ENCODE results near the gene HDAC4.

DNA sequence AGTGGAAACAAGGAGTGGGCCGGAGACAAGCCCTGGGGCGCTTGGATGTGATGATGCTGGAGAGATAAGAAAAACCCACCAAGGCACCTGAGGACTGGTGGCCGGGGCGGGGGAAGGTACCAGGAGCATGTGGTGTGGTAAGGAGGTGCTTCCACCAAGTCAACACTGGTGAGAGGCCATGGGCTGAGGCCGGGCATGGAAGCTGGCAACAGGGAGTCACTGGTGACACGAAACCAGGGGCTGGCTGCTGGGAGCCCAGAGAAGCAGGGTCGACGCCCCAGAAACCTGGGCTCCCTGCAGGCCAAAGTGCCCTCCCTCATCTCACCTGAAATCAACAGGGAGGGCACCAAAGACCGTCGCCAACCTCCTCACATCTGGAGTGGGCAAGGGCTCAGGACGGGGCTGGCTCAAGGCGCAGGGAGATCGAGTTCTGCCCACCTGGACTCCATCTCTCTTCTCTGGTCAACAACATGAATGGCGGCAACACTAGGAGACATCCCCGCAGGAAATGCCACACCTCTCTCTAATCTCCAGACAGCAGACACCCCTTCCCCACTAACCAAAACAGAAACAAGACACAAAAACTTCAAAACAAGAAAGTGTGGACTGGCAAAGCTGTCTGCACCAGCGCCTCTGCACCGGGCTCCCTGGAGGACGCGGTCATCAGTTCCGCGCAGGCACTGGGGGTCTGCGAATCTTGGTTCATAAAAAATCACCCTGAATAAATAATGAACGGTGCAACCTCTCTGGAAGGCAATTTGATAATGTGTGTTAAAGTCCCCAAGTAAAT, 185.5 kb downstream of the HDAC4 start:
- TF ChIP-seq MZF1 (tag by site-specific recombination; IDR thresholded peaks at IDR 0.05; ENCODE audit: borderline replicate concordance): no peak
- no peak for TF ChIP-seq ZNF155 (tag by site-specific recombination; IDR thresholded peaks at IDR 0.05)
- no peak for TF ChIP-seq ZNF311 (tag by site-specific recombination; IDR thresholded peaks at IDR 0.05; ENCODE audit: borderline replicate concordance)
- no peak for TF ChIP-seq ZNF274 (IDR thresholded peaks at IDR 0.05; ENCODE audit: low read length)
- no peak for TF ChIP-seq ZNF274 (tag by site-specific recombination; IDR thresholded peaks at IDR 0.05; ENCODE audit: borderline replicate concordance)
- TF ChIP-seq ZNF629 (tag by site-specific recombination; IDR thresholded peaks at IDR 0.05): no peak
- TF ChIP-seq, protein P1, sequence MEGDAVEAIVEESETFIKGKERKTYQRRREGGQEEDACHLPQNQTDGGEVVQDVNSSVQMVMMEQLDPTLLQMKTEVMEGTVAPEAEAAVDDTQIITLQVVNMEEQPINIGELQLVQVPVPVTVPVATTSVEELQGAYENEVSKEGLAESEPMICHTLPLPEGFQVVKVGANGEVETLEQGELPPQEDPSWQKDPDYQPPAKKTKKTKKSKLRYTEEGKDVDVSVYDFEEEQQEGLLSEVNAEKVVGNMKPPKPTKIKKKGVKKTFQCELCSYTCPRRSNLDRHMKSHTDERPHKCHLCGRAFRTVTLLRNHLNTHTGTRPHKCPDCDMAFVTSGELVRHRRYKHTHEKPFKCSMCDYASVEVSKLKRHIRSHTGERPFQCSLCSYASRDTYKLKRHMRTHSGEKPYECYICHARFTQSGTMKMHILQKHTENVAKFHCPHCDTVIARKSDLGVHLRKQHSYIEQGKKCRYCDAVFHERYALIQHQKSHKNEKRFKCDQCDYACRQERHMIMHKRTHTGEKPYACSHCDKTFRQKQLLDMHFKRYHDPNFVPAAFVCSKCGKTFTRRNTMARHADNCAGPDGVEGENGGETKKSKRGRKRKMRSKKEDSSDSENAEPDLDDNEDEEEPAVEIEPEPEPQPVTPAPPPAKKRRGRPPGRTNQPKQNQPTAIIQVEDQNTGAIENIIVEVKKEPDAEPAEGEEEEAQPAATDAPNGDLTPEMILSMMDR (tag by site-specific recombination; IDR thresholded peaks at IDR 0.05): no peak
- no peak for TF ChIP-seq PRDM1 (tag by site-specific recombination; IDR thresholded peaks at IDR 0.05)
- TF ChIP-seq ZBTB20 (tag by site-specific recombination; IDR thresholded peaks at IDR 0.05): no peak
- no peak for TF ChIP-seq BCL11A (tag by site-specific recombination; IDR thresholded peaks at IDR 0.05; ENCODE audit: low read depth)
- no peak for TF ChIP-seq ZSCAN16 (tag by site-specific recombination; IDR thresholded peaks at IDR 0.05)
